NCI-H774 (cell line): ENCODE data around the gene PCSK2.
"Not testable (repeated sequence)": the region's sequence is repeated elsewhere in the genome, so short reads cannot be mapped to it uniquely, and the experiment has no call there.

ENCODE experiments used
- DNase-seq: peaks from one replicate; lab custom pipeline; 2025; lab: John Stamatoyannopoulos, UW

Gene PCSK2, protein sequence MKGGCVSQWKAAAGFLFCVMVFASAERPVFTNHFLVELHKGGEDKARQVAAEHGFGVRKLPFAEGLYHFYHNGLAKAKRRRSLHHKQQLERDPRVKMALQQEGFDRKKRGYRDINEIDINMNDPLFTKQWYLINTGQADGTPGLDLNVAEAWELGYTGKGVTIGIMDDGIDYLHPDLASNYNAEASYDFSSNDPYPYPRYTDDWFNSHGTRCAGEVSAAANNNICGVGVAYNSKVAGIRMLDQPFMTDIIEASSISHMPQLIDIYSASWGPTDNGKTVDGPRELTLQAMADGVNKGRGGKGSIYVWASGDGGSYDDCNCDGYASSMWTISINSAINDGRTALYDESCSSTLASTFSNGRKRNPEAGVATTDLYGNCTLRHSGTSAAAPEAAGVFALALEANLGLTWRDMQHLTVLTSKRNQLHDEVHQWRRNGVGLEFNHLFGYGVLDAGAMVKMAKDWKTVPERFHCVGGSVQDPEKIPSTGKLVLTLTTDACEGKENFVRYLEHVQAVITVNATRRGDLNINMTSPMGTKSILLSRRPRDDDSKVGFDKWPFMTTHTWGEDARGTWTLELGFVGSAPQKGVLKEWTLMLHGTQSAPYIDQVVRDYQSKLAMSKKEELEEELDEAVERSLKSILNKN

GRCh38 chr20:17226410-17227218 is at the start of gene PCSK2:
Gene PCSK2 (plus strand): TSS chr20:17227040. CDS start chr20:17227306, 266 bp downstream.
- peak; percentile 88 for DNase-seq

DNA sequence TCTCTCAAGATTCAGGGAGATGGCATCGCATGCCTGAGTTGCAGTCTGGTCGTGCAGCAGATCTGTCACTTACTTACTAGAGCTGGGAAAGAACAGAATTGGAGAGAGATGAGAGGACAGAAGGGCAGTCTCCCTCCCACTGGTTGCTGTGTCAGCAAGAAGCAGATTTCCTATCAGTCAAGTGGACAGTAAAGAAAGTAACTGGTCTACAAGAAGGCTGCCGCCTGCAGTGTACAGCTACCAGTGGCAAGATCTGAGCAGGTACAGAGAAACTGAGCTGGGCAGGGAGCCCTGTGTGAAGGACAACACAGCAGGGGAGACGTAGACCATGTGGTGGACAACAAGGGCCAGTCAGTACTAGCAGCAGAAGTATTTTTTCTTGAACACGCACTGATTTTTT is 49.5 kb upstream of the PCSK2 start:
- DNase-seq: no peak

DNA sequence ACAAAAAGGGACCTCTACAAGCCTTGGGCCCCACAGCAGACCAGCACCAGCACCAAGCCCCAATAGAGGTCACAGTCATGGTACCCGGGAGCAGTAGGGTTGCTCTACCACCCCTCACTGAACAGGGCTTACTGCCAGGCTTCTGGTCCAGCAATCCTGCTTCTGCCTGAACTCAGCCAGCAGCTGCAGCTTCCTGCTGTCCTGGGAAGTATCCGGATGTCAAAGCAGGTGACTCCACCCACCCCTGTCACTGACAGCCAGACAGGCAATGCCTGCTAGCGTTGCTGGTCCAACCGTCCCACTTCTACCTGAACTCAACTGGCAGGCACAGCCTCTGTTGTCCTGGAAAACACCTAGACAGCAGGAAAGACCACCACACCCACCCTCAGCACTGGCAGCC is 47.0 kb upstream of the PCSK2 start:
- no peak for DNase-seq

GRCh38 chr20:17189976-17190695 is 36.7 kb upstream of the PCSK2 start:
- DNase-seq: no peak

GRCh38 chr20:17197041-17197440 is 29.8 kb upstream of the PCSK2 start:
- DNase-seq: no peak

DNA sequence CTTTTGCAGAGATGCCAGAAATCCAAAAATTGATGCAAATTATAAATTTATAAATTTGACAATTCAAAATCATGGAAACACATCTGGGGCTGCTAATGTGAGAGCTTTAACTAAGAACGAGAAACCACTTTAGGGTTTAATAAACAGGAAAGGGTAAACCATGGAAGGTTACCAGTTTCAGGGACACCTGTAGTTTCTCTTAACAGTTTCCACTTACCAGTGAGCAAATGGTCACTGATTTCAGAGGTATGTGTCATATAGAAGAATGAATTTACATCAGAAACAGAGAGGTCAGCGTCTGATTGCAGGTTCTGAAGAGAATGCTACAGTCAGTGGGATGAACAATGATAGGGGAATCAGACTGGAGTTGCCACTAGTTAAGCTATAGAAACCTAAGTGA is 24.8 kb upstream of the PCSK2 start:
- no peak for DNase-seq

GRCh38 chr20:17202673-17203072 is 24.2 kb upstream of the PCSK2 start:
- no peak for DNase-seq

- no peak for DNase-seq
These were observed 21.6 kb upstream of the PCSK2 start for GRCh38 chr20:17205084-17205813.

DNA sequence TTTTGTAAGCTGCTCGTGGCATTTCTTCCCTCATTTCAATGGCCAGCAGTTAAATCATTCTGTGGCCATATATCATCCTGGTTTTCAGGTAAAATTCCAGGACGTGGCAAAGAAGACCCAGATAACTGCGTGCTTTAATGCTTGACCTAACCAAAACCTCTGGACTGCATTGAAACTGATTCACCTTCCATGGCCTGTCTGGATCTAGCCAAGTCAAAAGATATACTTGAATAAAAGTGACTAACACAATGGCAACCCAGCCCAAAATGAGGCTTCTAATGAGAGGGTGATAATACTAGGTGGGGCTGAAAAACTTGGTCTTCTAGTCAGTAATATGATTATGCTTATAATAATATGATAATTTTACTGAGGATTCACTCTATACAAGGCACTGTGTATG is 16.5 kb upstream of the PCSK2 start:
- DNase-seq: no peak

GRCh38 chr20:17210983-17211382 is 15.9 kb upstream of the PCSK2 start:
- no peak for DNase-seq

DNA sequence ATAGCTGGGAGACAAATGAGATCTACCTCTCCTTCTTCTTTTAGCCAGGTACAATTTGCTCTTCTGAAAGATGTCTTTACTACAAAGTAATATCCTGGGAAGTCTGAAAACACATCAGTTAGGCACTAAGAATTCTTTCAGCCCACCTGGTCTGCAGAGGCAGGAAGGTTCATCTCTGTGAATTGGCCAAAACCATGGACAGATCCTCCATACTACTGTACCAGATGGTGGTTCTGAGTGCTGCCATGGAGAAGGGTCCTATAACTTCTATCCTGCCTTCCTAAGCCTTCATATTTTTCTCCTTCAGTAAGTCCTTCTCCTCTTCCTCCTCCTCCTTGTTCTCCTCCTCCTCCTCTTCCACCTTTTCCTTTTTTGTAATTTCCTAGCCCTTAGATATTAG is 11.7 kb upstream of the PCSK2 start:
- DNase-seq: no peak

DNA sequence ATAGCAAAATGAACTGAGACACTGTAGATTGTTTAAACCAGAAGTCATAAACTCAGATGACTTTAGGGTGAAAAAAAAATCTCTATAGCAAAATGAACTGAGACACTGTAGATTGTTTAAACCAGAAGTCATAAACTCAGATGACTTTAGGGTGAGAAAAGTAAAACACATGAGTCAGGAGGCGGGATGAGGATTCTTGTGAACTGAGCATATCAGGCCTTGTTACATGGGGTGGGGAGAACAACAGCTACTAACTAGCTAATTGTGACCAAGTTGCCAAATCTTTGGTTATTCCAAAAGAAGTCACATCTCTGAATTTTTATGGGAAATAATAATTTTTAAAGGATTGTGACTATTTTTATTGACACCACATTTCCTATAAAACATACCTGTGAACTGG is 7.0 kb upstream of the PCSK2 start:
- DNase-seq: not testable (repeated sequence)

GRCh38 chr20:17223553-17223952 is 3.3 kb upstream of the PCSK2 start:
- no peak for DNase-seq

DNA sequence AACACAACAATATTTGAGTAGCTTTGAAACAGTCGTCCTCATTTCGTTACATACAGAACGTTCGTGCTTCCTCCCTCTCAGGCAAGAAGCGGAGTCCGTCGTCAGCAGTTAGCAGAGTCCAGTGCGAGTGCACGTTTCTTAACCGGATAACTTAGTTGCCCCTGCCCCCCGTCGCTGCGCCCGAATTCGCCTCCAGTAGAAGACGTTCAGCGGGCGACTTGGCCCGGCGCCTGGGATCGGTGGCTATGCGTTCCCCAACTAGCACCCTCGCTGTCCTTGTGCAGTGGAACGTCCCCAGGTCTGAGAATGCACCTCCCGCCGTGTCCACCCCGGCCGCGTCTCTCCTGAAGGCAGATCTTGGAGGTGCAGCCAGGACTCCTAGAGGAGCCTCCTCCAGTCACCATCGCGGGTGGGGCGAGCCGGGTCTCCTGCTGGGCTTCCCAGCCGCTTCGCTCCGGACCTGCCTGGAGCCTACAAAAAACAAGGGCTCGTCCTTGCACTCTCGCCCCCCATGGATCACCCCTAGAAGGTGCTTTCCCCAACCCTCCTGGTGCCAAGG is 910 bp upstream of the PCSK2 start:
- DNase-seq: no peak

GRCh38 chr20:17227219-17227575 is 357 bp downstream of the PCSK2 start:
- no peak for DNase-seq

- DNase-seq: peak; percentile 9
These were observed 1.1 kb downstream of the PCSK2 start for GRCh38 chr20:17227669-17228623.

- peak; percentile 28 for DNase-seq
These were observed 1.8 kb downstream of the PCSK2 start for GRCh38 chr20:17228624-17229061.

- no peak for DNase-seq
These were observed 2.4 kb downstream of the PCSK2 start for GRCh38 chr20:17229256-17229655.

- DNase-seq: no peak
These were observed 6.8 kb downstream of the PCSK2 start for GRCh38 chr20:17233626-17234025.

DNA sequence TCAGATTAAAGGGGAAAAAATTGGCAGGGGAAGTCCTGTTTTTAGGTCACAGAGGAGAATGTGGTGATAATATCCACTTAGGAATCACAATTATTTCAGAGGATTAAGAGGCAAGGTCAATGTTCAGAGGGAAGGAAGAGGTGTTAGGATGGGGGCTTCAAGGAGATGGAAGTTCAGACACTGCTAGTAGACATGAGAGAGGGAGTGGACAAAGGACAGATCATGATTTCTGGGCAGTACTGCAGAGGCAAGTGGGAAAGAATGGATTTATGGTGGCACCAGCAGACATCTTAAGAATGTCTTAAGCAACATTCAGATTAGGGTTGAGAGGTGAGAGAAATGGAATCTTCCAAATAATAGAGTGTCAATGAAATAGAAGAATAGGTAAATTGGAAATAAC is 9.9 kb downstream of the PCSK2 start:
- no peak for DNase-seq
